ENCODE measurements around the gene SNTG2.

- TF ChIP-seq EP300 (IDR thresholded peaks at IDR 0.05) (peak; percentile 21 to 22), POLR2A (IDR thresholded peaks at IDR 0.05) (no peak)
- TF ChIP-seq, protein P1, sequence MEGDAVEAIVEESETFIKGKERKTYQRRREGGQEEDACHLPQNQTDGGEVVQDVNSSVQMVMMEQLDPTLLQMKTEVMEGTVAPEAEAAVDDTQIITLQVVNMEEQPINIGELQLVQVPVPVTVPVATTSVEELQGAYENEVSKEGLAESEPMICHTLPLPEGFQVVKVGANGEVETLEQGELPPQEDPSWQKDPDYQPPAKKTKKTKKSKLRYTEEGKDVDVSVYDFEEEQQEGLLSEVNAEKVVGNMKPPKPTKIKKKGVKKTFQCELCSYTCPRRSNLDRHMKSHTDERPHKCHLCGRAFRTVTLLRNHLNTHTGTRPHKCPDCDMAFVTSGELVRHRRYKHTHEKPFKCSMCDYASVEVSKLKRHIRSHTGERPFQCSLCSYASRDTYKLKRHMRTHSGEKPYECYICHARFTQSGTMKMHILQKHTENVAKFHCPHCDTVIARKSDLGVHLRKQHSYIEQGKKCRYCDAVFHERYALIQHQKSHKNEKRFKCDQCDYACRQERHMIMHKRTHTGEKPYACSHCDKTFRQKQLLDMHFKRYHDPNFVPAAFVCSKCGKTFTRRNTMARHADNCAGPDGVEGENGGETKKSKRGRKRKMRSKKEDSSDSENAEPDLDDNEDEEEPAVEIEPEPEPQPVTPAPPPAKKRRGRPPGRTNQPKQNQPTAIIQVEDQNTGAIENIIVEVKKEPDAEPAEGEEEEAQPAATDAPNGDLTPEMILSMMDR (IDR thresholded peaks at IDR 0.05), result no peak
Measured at GRCh38 chr2:1249897-1250687, 299.4 kb downstream of the SNTG2 start.

All from tibial nerve (tissue), 4 donors.